Neural progenitor cell (in vitro differentiated cells): ENCODE results near the gene MED20. TPM values are rescaled to one million over a fixed set of nuclear protein-coding genes. Genes with fewer than 3 reads are reported as not detected.

Experiments used
- DNase-seq: peaks from one replicate; pipeline ENCODE4 v3.0.0-alpha.2; 2016; ENCODE audit warnings: low spot score
- H2AFZ ChIP-seq: fragments of 200-600 bp; sonication (generic); replicated peaks from 2 replicates; pipeline ENCODE4 v1.6.1; 2016; ENCODE audit warnings: antibody characterized with exemption
- H3F3A ChIP-seq: fragments of 200-600 bp; sonication (generic); 2 replicates; pipeline ENCODE4 v1.6.1; 2016; ENCODE audit warnings: antibody characterized with exemption, low read depth
- H3K27ac ChIP-seq: fragments of 200-600 bp; sonication (generic); 2 replicates; pipeline ENCODE4 v1.5.1; 2016; ENCODE audit warnings: mild to moderate bottlenecking
- H3K27me3 ChIP-seq: fragments of 200-600 bp; sonication (generic); 2 replicates; pipeline ENCODE4 v1.6.1; 2016; ENCODE audit warnings: mild to moderate bottlenecking, moderate library complexity
- H3K36me3 ChIP-seq: fragments of 200-600 bp; sonication (generic); 2 replicates; pipeline ENCODE4 v1.5.1; 2016
- H3K4me1 ChIP-seq: fragments of 200-600 bp; sonication (generic); 2 replicates; pipeline ENCODE4 v1.6.1; 2016; ENCODE audit warnings: mixed run types
- H3K4me2 ChIP-seq: fragments of 200-600 bp; sonication (generic); 2 replicates; pipeline ENCODE4 v1.6.1; 2016
- H3K4me3 ChIP-seq: fragments of 200-600 bp; sonication (generic); 2 replicates; pipeline ENCODE4 v1.5.1; 2016
- H3K79me2 ChIP-seq: fragments of 200-600 bp; sonication (generic); 2 replicates; pipeline ENCODE4 v1.6.1; 2016; ENCODE audit warnings: low read depth
- H3K9ac ChIP-seq: fragments of 200-600 bp; sonication (generic); 2 replicates; pipeline ENCODE4 v1.6.1; 2016
- H3K9me3 ChIP-seq: fragments of 200-600 bp; sonication (generic); 2 replicates; pipeline ENCODE4 v1.5.1; 2016; ENCODE audit warnings: low read depth
- H4K20me1 ChIP-seq: fragments of 200-600 bp; sonication (generic); 2 replicates; pipeline ENCODE4 v1.6.1; 2016; ENCODE audit warnings: low read depth
- H3K27ac Mint-ChIP-seq: 3 replicates; pipeline ENCODE4 v1.8.0; 2021; ENCODE audit warnings: mixed read lengths
- H3K27me3 Mint-ChIP-seq: 2 replicates; pipeline ENCODE4 v1.8.0; 2022; ENCODE audit warnings: low read depth, mild to moderate bottlenecking, inconsistent platforms, moderate library complexity, mixed read lengths; ENCODE audit not compliant: insufficient read depth
- H3K36me3 Mint-ChIP-seq: 3 replicates; pipeline ENCODE4 v1.8.0; 2021; ENCODE audit warnings: mixed read lengths
- H3K4me1 Mint-ChIP-seq: 3 replicates; pipeline ENCODE4 v1.8.0; 2021; ENCODE audit warnings: mixed read lengths
- H3K4me3 Mint-ChIP-seq: 3 replicates; pipeline ENCODE4 v1.8.0; 2021; ENCODE audit warnings: mild to moderate bottlenecking, moderate library complexity, mixed read lengths
- H3K9me3 Mint-ChIP-seq: 3 replicates; pipeline ENCODE4 v1.8.0; 2020; ENCODE audit warnings: mixed read lengths
- EZH2 ChIP-seq: fragments of 200-600 bp; sonication (generic); IDR thresholded peaks from 2 replicates; pipeline ENCODE4 v1.6.1; 2017; ENCODE audit warnings: antibody characterized with exemption, mild to moderate bottlenecking, moderate library complexity
- EZH2phosphoT487 ChIP-seq: fragments of 200-600 bp; sonication (generic); IDR thresholded peaks from 2 replicates; pipeline ENCODE4 v1.6.1; 2017; ENCODE audit warnings: antibody characterized with exemption
- total RNA-seq: library from RNA; depleted of rRNA; stranded (reverse); fragments of >200 nt; gene quantifications from 2 replicates; pipeline ENCODE4 v1.2.3, GENCODE V29; 2015; ENCODE audit warnings: low replicate concordance
- TF ChIP-seq, protein P1 (sequence below): fragments of 200-600 bp; sonication (generic); IDR thresholded peaks from 2 replicates; pipeline ENCODE4 v1.5.1; 2017; ENCODE audit warnings: antibody characterized with exemption, mild to moderate bottlenecking

MED20 gene
- total RNA-seq, 1 donor from 2014 or later, result 29.4 TPM

DNA sequence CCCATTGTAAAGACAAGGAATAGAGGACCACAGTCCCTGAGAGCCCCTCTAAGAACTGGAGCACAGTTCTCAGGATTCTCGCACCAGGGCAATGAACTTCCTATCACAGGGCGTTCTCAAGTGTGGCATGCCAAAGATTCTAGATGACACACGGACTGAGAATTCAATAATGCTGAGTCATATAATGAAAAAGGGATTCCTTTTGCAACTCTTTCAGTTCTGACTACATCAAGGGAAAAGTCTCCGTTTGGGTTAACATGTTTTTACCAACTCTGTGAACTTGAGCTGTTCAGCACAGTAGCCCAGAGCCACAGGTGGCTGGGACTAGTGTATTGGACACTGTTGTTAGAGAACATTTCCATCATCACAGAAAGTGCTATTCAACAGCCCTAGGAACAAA lies 3.4 kb downstream of the MED20 start:
- H3F3A ChIP-seq, result peaks cover 8% of the 10 kb centered on the region
- no peak overlapping the region for H3K4me2 ChIP-seq
- H3K9me3 ChIP-seq, result no peaks in the 10 kb centered on the region
- H3K4me1 ChIP-seq, result peaks cover 10% of the 10 kb centered on the region
- H3K4me1 Mint-ChIP-seq, result peaks cover 13% of the 10 kb centered on the region
- H3K9me3 Mint-ChIP-seq, result no peaks in the 10 kb centered on the region
- no peaks in the 10 kb centered on the region for H3K27me3 ChIP-seq
- no peak for DNase-seq
- peaks cover 63% of the 10 kb centered on the region for H3K79me2 ChIP-seq
- no peak overlapping the region for H3K9ac ChIP-seq
- H4K20me1 ChIP-seq, result peaks cover 21% of the 10 kb centered on the region
- no peak overlapping the region for H3K4me3 Mint-ChIP-seq
- no peak overlapping the region for H3K27ac ChIP-seq
- no peak for TF ChIP-seq EZH2
- TF ChIP-seq EZH2phosphoT487, result no peak
- TF ChIP-seq, protein P1, sequence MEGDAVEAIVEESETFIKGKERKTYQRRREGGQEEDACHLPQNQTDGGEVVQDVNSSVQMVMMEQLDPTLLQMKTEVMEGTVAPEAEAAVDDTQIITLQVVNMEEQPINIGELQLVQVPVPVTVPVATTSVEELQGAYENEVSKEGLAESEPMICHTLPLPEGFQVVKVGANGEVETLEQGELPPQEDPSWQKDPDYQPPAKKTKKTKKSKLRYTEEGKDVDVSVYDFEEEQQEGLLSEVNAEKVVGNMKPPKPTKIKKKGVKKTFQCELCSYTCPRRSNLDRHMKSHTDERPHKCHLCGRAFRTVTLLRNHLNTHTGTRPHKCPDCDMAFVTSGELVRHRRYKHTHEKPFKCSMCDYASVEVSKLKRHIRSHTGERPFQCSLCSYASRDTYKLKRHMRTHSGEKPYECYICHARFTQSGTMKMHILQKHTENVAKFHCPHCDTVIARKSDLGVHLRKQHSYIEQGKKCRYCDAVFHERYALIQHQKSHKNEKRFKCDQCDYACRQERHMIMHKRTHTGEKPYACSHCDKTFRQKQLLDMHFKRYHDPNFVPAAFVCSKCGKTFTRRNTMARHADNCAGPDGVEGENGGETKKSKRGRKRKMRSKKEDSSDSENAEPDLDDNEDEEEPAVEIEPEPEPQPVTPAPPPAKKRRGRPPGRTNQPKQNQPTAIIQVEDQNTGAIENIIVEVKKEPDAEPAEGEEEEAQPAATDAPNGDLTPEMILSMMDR, result no peak
- H3K36me3 Mint-ChIP-seq, result peaks cover 4% of the 10 kb centered on the region
- peaks cover 3% of the 10 kb centered on the region for H3K27me3 Mint-ChIP-seq
- H2AFZ ChIP-seq, result no peak overlapping the region
- H3K4me3 ChIP-seq, result no peak overlapping the region
- H3K27ac Mint-ChIP-seq, result no peak overlapping the region
- H3K36me3 ChIP-seq, result no peaks in the 10 kb centered on the region

DNA sequence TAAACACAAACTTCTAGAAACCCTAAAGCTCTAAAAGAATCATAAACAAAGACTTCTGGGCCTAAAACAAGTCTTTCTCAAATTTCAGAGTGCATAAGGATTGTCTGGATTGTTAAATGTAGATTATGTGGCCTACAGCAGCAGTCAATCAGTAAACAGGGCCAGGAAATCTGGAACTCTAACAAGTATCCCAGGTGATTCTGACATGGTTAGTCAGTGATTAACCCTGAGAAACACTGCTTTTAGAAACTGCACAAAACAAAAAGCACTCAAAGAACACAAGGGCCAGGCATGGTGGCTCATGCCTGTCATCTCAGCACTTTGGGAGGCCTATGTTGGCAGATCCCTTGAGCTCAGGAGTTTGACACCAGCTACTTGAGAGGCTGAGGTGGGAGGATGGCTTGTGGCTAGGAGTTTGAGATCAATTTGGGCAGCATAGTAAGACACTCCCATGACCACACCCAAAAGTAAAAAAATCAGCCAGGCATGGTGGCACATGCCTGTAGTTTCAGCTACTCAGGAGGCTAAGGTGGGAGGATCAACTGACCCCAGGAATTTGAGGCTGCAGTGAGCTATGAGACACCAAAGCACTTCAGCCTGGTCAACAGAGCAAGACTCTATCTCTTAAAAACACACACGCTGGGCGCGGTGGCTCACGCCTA lies 5.9 kb downstream of the MED20 start:
- Histone ChIP-seq H3K36me3 (no peaks in the 10 kb centered on the region), H3K9ac (no peak overlapping the region), H3K27ac (no peak overlapping the region), H3F3A (no peaks in the 10 kb centered on the region), H2AFZ (no peak overlapping the region), H3K9me3 (no peaks in the 10 kb centered on the region), H3K79me2 (peaks cover 44% of the 10 kb centered on the region), H3K27me3 (no peaks in the 10 kb centered on the region), H3K4me1 (peaks cover 3% of the 10 kb centered on the region), H4K20me1 (peaks cover 10% of the 10 kb centered on the region), H3K4me3 (no peak overlapping the region), H3K4me2 (no peak overlapping the region)
- TF ChIP-seq, protein P1, result no peak
- DNase-seq, result no peak
- Mint-ChIP-seq H3K4me1 (peaks cover 4% of the 10 kb centered on the region), H3K4me3 (no peak overlapping the region), H3K27ac (no peak overlapping the region), H3K27me3 (peaks cover 3% of the 10 kb centered on the region), H3K9me3 (no peaks in the 10 kb centered on the region), H3K36me3 (peaks cover 4% of the 10 kb centered on the region)

DNA sequence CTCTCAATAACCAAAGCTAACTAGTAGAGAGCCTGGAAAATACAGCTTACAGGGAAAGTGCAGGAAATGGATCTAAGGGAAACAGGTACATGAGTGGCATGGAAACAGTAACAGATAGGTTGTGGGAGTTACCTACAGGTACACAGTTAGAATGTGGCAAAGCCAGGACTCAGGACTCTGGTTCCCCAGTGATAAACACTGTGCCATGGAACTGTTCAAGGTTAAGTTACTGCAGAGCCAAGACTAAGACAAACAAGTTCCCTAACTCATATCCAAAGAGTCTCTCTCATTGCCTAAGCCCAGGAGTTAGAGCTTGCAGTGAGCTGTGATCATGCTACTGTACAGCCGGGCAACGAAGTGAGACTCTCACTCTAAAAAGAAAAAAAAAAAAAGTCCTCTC lies 6.6 kb downstream of the MED20 start:
- Histone ChIP-seq H3K27me3 (no peaks in the 10 kb centered on the region), H3K4me1 (no peaks in the 10 kb centered on the region), H3K4me2 (no peak overlapping the region), H3K9me3 (no peaks in the 10 kb centered on the region), H3K27ac (no peak overlapping the region), H3K9ac (no peak overlapping the region), H3K4me3 (no peak overlapping the region), H3K36me3 (no peaks in the 10 kb centered on the region), H2AFZ (no peak overlapping the region), H3F3A (no peaks in the 10 kb centered on the region), H4K20me1 (peaks cover 11% of the 10 kb centered on the region), H3K79me2 (peaks cover 39% of the 10 kb centered on the region)
- no peaks in the 10 kb centered on the region for H3K4me1 Mint-ChIP-seq
- H3K36me3 Mint-ChIP-seq, result peaks cover 4% of the 10 kb centered on the region
- no peak overlapping the region for H3K4me3 Mint-ChIP-seq
- no peaks in the 10 kb centered on the region for H3K9me3 Mint-ChIP-seq
- H3K27ac Mint-ChIP-seq, result no peak overlapping the region
- TF ChIP-seq EZH2 (no peak), EZH2phosphoT487 (no peak)
- TF ChIP-seq, protein P1, result no peak
- H3K27me3 Mint-ChIP-seq, result peaks cover 3% of the 10 kb centered on the region
- DNase-seq, result no peak
